ENCODE results near the gene PPM1M.
A peak's percentile ranks its signal among the peaks of the same experiment; 100 is the strongest.
"Not testable (repeated sequence)": the region's sequence is repeated elsewhere in the genome, so short reads cannot be mapped to it uniquely, and the experiment has no call there.

Gene PPM1M

GRCh38 chr3:52248165-52248541 lies 2.6 kb downstream of the PPM1M start:
- no peak for DNase-seq

- DNase-seq: no peak
Measured at GRCh38 chr3:52248816-52249547, 3.4 kb downstream of the PPM1M start.

- DNase-seq: no peak
Measured at GRCh38 chr3:52249683-52250082, 4.1 kb downstream of the PPM1M start.

GRCh38 chr3:52250122-52250521 lies 4.6 kb downstream of the PPM1M start:
- DNase-seq: no peak

- peak; percentile 94 for DNase-seq
Measured at GRCh38 chr3:52253314-52254304, 8.1 kb downstream of the PPM1M start.

GRCh38 chr3:52254608-52255007 lies 9.0 kb downstream of the PPM1M start:
- no peak for DNase-seq

GRCh38 chr3:52256159-52256558 lies 10.6 kb downstream of the PPM1M start:
- no peak for DNase-seq

GRCh38 chr3:52256622-52257021 lies 11.1 kb downstream of the PPM1M start:
- DNase-seq: no peak

- no peak for DNase-seq
Measured at GRCh38 chr3:52257911-52258310, 12.4 kb downstream of the PPM1M start.

- DNase-seq: no peak
Measured at GRCh38 chr3:52259035-52259434, 13.5 kb downstream of the PPM1M start.

GRCh38 chr3:52259448-52259847 lies 13.9 kb downstream of the PPM1M start:
- DNase-seq: no peak

- DNase-seq: no peak
Measured at GRCh38 chr3:52262447-52262846, 16.9 kb downstream of the PPM1M start.

- no peak for DNase-seq
Measured at GRCh38 chr3:52265387-52265786, 19.8 kb downstream of the PPM1M start.

- DNase-seq: no peak
Measured at GRCh38 chr3:52268036-52268435, 22.5 kb downstream of the PPM1M start.

GRCh38 chr3:52269776-52270175 lies 24.2 kb downstream of the PPM1M start:
- no peak for DNase-seq

GRCh38 chr3:52270252-52270754 lies 24.7 kb downstream of the PPM1M start:
- no peak for DNase-seq

- not testable (repeated sequence) for DNase-seq
Measured at GRCh38 chr3:52272172-52272571, 26.6 kb downstream of the PPM1M start.

GRCh38 chr3:52272831-52273230 lies 27.3 kb downstream of the PPM1M start:
- no peak for DNase-seq

- DNase-seq: not testable (repeated sequence)
Measured at GRCh38 chr3:52274781-52275180, 29.2 kb downstream of the PPM1M start.

- no peak for DNase-seq
Measured at GRCh38 chr3:52277071-52277964, 31.8 kb downstream of the PPM1M start.

GRCh38 chr3:52277972-52278509 lies 32.5 kb downstream of the PPM1M start:
- DNase-seq: peak; percentile 66

GRCh38 chr3:52278510-52279069 lies 33.0 kb downstream of the PPM1M start, which contains the start of gene WDR82:
Gene WDR82, minus strand, starts transcription at chr3:52278649. Its CDS starts 288 bp downstream, at chr3:52278361.
- peak; percentile 93 for DNase-seq

Measured in GDM1 (cell line).